GM12878 (cell line): Measurements from ENCODE around the gene ARHGAP19. TPM values are rescaled to one million over a fixed set of nuclear protein-coding genes. Genes with fewer than 3 reads are reported as not detected.
A peak's percentile ranks its signal among the peaks of the same experiment; 100 is the strongest.

ENCODE experiments used
- HDAC2 ChIP-seq: fragments of 200-600 bp; sonication (generic); IDR thresholded peaks from 2 replicates; pipeline ENCODE4 v1.6.1; 2017
- IRF4 ChIP-seq: IDR thresholded peaks from 2 replicates; pipeline ENCODE4 v1.6.1; 2011; ENCODE audit warnings: low read depth, low read length
- LARP7 ChIP-seq: fragments of 450-650 bp; IDR thresholded peaks from 2 replicates; pipeline ENCODE4 v1.6.1; 2017; ENCODE audit warnings: mild to moderate bottlenecking
- MTA2 ChIP-seq: fragments of 450-650 bp; IDR thresholded peaks from 2 replicates; pipeline ENCODE4 v1.6.1; 2016; ENCODE audit warnings: low read depth, mild to moderate bottlenecking, moderate library complexity
- MYB ChIP-seq: fragments of 150-350 bp; IDR thresholded peaks from 2 replicates; pipeline ENCODE4 v1.6.1; 2014; ENCODE audit warnings: mild to moderate bottlenecking, low read depth, low read length, borderline replicate concordance
- PAX5 ChIP-seq: IDR thresholded peaks from 2 replicates; pipeline ENCODE4 v1.6.1; 2011; ENCODE audit warnings: low read depth, low read length, borderline replicate concordance
- RFX5 ChIP-seq: IDR thresholded peaks from 2 replicates; pipeline ENCODE4 v1.6.1; 2011; ENCODE audit warnings: low read depth, low read length, improper control_type of control experiment
- SMAD1 ChIP-seq: fragments of 450-650 bp; IDR thresholded peaks from 2 replicates; pipeline ENCODE4 v1.6.1; 2018; ENCODE audit warnings: mild to moderate bottlenecking, low read depth; ENCODE audit not compliant: partially characterized antibody
- SPI1 ChIP-seq: IDR thresholded peaks from 2 replicates; pipeline ENCODE4 v1.6.1; 2011; ENCODE audit warnings: low read depth, mild to moderate bottlenecking, low read length, moderate library complexity, borderline replicate concordance; ENCODE audit not compliant: insufficient read depth
- polyA plus RNA-seq, 11 experiments: library from polyadenylated mRNA; depleted of rRNA in 4 of 11; unstranded in 6 of 11; stranded (reverse) in 5 of 11; fragments of >200 nt; fragmentation: Nextera tagmentation in 4 of 11; fragmentation: Illumina TruSeq in 1 of 11; extraction: Ambion mirVana in 4 of 11; extraction: Trizol in 1 of 11; gene quantifications; 1 replicate in 1 of 11; 2 replicates in 10 of 11; pipeline versions ENCODE4 v1.2.1 to v1.2.3, GENCODE V29; 2011 to 2016; ENCODE audit warnings: inconsistent platforms in 2 of 11, missing spikeins in 2 of 11, low read depth in 1 of 11
- total RNA-seq, 4 experiments: library from RNA; depleted of rRNA in 3 of 4; stranded (reverse); fragments of >200 nt in 3 of 4; fragmentation: Illumina TruSeq in 1 of 4; extraction: Trizol in 1 of 4; gene quantifications; 2 replicates each; pipeline versions ENCODE4 v1.2.1 to v1.2.3, GENCODE V29; 2013 to 2021
- TF ChIP-seq, protein P1 (sequence below): fragments of 450-650 bp; IDR thresholded peaks from 2 replicates; pipeline ENCODE4 v1.6.1; 2014; ENCODE audit warnings: mild to moderate bottlenecking
- TF ChIP-seq, protein P2 (sequence below): fragments of 450-650 bp; IDR thresholded peaks from 2 replicates; pipeline ENCODE4 v1.6.1; 2017; ENCODE audit warnings: antibody characterized with exemption, mild to moderate bottlenecking, moderate library complexity
- TF ChIP-seq, protein P3 (sequence below): IDR thresholded peaks from 2 replicates; pipeline ENCODE4 v1.6.1; 2012; ENCODE audit warnings: low read depth, low read length, improper control_type of control experiment
- TF ChIP-seq, protein P4 (sequence below): fragments of 450-650 bp; IDR thresholded peaks from 2 replicates; pipeline ENCODE4 v1.6.1; 2016; ENCODE audit warnings: mild to moderate bottlenecking, moderate library complexity, borderline replicate concordance
- TF ChIP-seq, protein P5 (sequence below): IDR thresholded peaks from 2 replicates; pipeline ENCODE4 v1.6.1; 2012; ENCODE audit warnings: improper control_type of control experiment, low read depth, low read length; ENCODE audit not compliant: insufficient replicate concordance

The ARHGAP19 gene
- total and polyA plus RNA-seq, 10 of the 15 experiments (the other 5 are each of a cell fraction or from before 2014, with no cell fraction given) = 13.3 to 40.7 (median 22.6) TPM

DNA sequence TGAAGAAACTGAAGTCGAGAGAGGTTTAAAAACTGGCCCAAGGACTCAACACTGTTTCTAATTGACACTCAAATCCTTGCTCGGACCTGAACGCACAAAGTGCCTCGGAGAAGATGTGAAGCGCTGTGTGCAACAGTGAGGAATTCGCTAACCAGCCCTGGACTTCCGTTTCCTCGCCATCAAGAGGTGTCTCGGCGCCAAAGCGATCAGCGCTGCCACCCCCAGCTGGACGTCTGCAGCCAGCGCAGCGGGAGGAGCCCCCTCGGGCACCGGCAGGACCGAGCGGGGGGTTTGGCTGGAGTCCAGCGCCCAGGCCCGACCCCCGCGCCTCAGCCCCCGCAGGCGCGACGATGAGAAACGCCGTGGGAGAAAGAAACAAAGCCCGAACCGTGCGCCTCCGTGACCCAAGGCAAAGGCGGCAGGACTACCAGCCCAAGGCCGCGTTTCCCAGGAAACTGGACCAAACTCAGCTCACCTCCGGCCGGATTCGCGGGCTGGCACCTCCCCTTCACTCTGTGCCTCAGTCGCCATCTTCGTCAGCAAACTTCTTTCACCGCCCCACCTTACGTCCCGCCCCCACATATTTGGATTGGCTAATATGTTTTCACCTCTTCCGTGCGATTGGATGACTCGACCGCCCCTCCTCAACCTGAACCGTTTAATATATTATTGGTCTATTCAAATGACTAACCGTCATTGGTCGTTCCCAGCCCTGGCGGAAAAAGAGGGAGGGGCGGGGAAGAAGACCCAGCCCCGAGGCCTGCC is at the start of gene ARHGAP19 (continued):
- no peak for TF ChIP-seq PAX5
- peak; percentile 35; the same call in 1 of the 2 replicates for TF ChIP-seq SPI1
- TF ChIP-seq LARP7 = peak; percentile 67
- TF ChIP-seq, protein P1, sequence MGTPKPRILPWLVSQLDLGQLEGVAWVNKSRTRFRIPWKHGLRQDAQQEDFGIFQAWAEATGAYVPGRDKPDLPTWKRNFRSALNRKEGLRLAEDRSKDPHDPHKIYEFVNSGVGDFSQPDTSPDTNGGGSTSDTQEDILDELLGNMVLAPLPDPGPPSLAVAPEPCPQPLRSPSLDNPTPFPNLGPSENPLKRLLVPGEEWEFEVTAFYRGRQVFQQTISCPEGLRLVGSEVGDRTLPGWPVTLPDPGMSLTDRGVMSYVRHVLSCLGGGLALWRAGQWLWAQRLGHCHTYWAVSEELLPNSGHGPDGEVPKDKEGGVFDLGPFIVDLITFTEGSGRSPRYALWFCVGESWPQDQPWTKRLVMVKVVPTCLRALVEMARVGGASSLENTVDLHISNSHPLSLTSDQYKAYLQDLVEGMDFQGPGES = peak; percentile 91
- TF ChIP-seq MYB = no peak
- peak; percentile 80 for TF ChIP-seq RFX5
- TF ChIP-seq, protein P2, sequence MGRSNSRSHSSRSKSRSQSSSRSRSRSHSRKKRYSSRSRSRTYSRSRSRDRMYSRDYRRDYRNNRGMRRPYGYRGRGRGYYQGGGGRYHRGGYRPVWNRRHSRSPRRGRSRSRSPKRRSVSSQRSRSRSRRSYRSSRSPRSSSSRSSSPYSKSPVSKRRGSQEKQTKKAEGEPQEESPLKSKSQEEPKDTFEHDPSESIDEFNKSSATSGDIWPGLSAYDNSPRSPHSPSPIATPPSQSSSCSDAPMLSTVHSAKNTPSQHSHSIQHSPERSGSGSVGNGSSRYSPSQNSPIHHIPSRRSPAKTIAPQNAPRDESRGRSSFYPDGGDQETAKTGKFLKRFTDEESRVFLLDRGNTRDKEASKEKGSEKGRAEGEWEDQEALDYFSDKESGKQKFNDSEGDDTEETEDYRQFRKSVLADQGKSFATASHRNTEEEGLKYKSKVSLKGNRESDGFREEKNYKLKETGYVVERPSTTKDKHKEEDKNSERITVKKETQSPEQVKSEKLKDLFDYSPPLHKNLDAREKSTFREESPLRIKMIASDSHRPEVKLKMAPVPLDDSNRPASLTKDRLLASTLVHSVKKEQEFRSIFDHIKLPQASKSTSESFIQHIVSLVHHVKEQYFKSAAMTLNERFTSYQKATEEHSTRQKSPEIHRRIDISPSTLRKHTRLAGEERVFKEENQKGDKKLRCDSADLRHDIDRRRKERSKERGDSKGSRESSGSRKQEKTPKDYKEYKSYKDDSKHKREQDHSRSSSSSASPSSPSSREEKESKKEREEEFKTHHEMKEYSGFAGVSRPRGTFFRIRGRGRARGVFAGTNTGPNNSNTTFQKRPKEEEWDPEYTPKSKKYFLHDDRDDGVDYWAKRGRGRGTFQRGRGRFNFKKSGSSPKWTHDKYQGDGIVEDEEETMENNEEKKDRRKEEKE = no peak
- no peak for TF ChIP-seq IRF4
- TF ChIP-seq, protein P3, sequence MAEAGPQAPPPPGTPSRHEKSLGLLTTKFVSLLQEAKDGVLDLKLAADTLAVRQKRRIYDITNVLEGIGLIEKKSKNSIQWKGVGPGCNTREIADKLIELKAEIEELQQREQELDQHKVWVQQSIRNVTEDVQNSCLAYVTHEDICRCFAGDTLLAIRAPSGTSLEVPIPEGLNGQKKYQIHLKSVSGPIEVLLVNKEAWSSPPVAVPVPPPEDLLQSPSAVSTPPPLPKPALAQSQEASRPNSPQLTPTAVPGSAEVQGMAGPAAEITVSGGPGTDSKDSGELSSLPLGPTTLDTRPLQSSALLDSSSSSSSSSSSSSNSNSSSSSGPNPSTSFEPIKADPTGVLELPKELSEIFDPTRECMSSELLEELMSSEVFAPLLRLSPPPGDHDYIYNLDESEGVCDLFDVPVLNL = peak; percentile 99
- TF ChIP-seq HDAC2 = no peak
- peak; percentile 27 for TF ChIP-seq SMAD1
- TF ChIP-seq, protein P4, sequence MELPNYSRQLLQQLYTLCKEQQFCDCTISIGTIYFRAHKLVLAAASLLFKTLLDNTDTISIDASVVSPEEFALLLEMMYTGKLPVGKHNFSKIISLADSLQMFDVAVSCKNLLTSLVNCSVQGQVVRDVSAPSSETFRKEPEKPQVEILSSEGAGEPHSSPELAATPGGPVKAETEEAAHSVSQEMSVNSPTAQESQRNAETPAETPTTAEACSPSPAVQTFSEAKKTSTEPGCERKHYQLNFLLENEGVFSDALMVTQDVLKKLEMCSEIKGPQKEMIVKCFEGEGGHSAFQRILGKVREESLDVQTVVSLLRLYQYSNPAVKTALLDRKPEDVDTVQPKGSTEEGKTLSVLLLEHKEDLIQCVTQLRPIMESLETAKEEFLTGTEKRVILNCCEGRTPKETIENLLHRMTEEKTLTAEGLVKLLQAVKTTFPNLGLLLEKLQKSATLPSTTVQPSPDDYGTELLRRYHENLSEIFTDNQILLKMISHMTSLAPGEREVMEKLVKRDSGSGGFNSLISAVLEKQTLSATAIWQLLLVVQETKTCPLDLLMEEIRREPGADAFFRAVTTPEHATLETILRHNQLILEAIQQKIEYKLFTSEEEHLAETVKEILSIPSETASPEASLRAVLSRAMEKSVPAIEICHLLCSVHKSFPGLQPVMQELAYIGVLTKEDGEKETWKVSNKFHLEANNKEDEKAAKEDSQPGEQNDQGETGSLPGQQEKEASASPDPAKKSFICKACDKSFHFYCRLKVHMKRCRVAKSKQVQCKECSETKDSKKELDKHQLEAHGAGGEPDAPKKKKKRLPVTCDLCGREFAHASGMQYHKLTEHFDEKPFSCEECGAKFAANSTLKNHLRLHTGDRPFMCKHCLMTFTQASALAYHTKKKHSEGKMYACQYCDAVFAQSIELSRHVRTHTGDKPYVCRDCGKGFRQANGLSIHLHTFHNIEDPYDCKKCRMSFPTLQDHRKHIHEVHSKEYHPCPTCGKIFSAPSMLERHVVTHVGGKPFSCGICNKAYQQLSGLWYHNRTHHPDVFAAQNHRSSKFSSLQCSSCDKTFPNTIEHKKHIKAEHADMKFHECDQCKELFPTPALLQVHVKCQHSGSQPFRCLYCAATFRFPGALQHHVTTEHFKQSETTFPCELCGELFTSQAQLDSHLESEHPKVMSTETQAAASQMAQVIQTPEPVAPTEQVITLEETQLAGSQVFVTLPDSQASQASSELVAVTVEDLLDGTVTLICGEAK = peak; percentile 48; the same call in 1 of the 2 replicates
- no peak for TF ChIP-seq MTA2
- TF ChIP-seq, protein P5, sequence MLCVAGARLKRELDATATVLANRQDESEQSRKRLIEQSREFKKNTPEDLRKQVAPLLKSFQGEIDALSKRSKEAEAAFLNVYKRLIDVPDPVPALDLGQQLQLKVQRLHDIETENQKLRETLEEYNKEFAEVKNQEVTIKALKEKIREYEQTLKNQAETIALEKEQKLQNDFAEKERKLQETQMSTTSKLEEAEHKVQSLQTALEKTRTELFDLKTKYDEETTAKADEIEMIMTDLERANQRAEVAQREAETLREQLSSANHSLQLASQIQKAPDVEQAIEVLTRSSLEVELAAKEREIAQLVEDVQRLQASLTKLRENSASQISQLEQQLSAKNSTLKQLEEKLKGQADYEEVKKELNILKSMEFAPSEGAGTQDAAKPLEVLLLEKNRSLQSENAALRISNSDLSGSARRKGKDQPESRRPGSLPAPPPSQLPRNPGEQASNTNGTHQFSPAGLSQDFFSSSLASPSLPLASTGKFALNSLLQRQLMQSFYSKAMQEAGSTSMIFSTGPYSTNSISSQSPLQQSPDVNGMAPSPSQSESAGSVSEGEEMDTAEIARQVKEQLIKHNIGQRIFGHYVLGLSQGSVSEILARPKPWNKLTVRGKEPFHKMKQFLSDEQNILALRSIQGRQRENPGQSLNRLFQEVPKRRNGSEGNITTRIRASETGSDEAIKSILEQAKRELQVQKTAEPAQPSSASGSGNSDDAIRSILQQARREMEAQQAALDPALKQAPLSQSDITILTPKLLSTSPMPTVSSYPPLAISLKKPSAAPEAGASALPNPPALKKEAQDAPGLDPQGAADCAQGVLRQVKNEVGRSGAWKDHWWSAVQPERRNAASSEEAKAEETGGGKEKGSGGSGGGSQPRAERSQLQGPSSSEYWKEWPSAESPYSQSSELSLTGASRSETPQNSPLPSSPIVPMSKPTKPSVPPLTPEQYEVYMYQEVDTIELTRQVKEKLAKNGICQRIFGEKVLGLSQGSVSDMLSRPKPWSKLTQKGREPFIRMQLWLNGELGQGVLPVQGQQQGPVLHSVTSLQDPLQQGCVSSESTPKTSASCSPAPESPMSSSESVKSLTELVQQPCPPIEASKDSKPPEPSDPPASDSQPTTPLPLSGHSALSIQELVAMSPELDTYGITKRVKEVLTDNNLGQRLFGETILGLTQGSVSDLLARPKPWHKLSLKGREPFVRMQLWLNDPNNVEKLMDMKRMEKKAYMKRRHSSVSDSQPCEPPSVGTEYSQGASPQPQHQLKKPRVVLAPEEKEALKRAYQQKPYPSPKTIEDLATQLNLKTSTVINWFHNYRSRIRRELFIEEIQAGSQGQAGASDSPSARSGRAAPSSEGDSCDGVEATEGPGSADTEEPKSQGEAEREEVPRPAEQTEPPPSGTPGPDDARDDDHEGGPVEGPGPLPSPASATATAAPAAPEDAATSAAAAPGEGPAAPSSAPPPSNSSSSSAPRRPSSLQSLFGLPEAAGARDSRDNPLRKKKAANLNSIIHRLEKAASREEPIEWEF = no peak
